Muscle of leg (tissue), 11 donors: ENCODE measurements around the gene RNLS. TPM values are rescaled to one million over a fixed set of nuclear protein-coding genes. Genes with fewer than 3 reads are reported as not detected.

Experiments
- DNase-seq: peaks from one replicate; pipeline ENCODE4 v3.0.0; 2013
- H3K27ac ChIP-seq: one replicate; pipeline ENCODE4 v1.5.1; 2013; ENCODE audit warnings: mild to moderate bottlenecking, low read length, control low read depth
- H3K27me3 ChIP-seq: one replicate; pipeline ENCODE4 v1.6.1; 2013; ENCODE audit warnings: low read length; ENCODE audit not compliant: control insufficient read depth, insufficient read depth
- H3K36me3 ChIP-seq: one replicate; pipeline ENCODE4 v1.6.1; 2013; ENCODE audit warnings: low read length; ENCODE audit not compliant: control insufficient read depth, insufficient read depth
- H3K4me1 ChIP-seq: one replicate; pipeline ENCODE4 v1.6.1; 2013; ENCODE audit warnings: low read length; ENCODE audit not compliant: control insufficient read depth, insufficient read depth
- H3K4me3 ChIP-seq: one replicate; pipeline ENCODE4 v1.5.1; 2013; ENCODE audit warnings: low read length, control low read depth
- H3K9me3 ChIP-seq: replicated peaks from 2 replicates; pipeline ENCODE4 v1.6.1; 2013; ENCODE audit warnings: low read depth, low read length; ENCODE audit not compliant: control insufficient read depth
- WGBS: methylation state at CpG from one replicate; pipeline ENCODE4 v1.1.5; 2013; ENCODE audit warnings: missing lambda C conversion rate; ENCODE audit not compliant: insufficient coverage; 5-methylcytosine and 5-hydroxymethylcytosine counted together
- polyA plus RNA-seq, 8 donors: library from polyadenylated mRNA; unstranded; fragments of 120-200 nt; gene quantifications; one replicate each; pipeline versions ENCODE4 v1.2.1 to v1.2.3, GENCODE V29; 2013; ENCODE audit warnings: inconsistent platforms in 1 of 8, low replicate concordance in 1 of 8; ENCODE audit not compliant: insufficient read length in 8 of 8, insufficient read depth in 1 of 8
- total RNA-seq: library from RNA; stranded (reverse); fragments of 120-200 nt; gene quantifications from one replicate; pipeline ENCODE4 v1.2.4, GENCODE V29; 2013

The RNLS gene
- total and polyA plus RNA-seq, 9 donors = 2.0 to 4.5 (median 3.5) TPM

- Histone ChIP-seq H3K4me1 (no peaks in the 10 kb centered on the region), H3K27me3 (no peaks in the 10 kb centered on the region), H3K4me3 (no peak overlapping the region), H3K27ac (no peak overlapping the region), H3K36me3 (no peaks in the 10 kb centered on the region), H3K9me3 (peaks cover 2% of the 10 kb centered on the region)
- 80% methylated on average over 1 of the region's 2 CpGs for WGBS
- no peak for DNase-seq
These were observed 181.3 kb downstream of the RNLS start for GRCh38 chr10:88401671-88402347.

GRCh38 chr10:88399240-88399639, 183.9 kb downstream of the RNLS start:
- H3K9me3 ChIP-seq = peaks cover 9% of the 10 kb centered on the region
- H3K4me1 ChIP-seq = no peaks in the 10 kb centered on the region
- no peak overlapping the region for H3K27ac ChIP-seq
- DNase-seq = no peak
- no peak overlapping the region for H3K4me3 ChIP-seq
- no peaks in the 10 kb centered on the region for H3K27me3 ChIP-seq
- no CpG with 5 or more reads among the region's 3 CpGs for WGBS
- no peaks in the 10 kb centered on the region for H3K36me3 ChIP-seq

GRCh38 chr10:88395677-88396076, 187.4 kb downstream of the RNLS start:
- H3K27me3 ChIP-seq = no peaks in the 10 kb centered on the region
- no peaks in the 10 kb centered on the region for H3K4me1 ChIP-seq
- H3K9me3 ChIP-seq = peaks cover 9% of the 10 kb centered on the region
- H3K27ac ChIP-seq = no peak overlapping the region
- no peak overlapping the region for H3K4me3 ChIP-seq
- no peak for DNase-seq
- H3K36me3 ChIP-seq = no peaks in the 10 kb centered on the region

GRCh38 chr10:88392222-88392621, 190.9 kb downstream of the RNLS start:
- no peaks in the 10 kb centered on the region for H3K27me3 ChIP-seq
- H3K36me3 ChIP-seq = no peaks in the 10 kb centered on the region
- 89% methylated on average over 1 of the region's 1 CpG for WGBS
- no peak for DNase-seq
- H3K4me3 ChIP-seq = no peak overlapping the region
- peaks cover 7% of the 10 kb centered on the region for H3K9me3 ChIP-seq
- H3K4me1 ChIP-seq = peaks cover 2% of the 10 kb centered on the region
- H3K27ac ChIP-seq = no peak overlapping the region

- H3K4me3 ChIP-seq = no peak overlapping the region
- H3K27me3 ChIP-seq = no peaks in the 10 kb centered on the region
- no peak overlapping the region for H3K27ac ChIP-seq
- no peaks in the 10 kb centered on the region for H3K9me3 ChIP-seq
- no peak for DNase-seq
- 79% methylated on average over 2 of the region's 4 CpGs for WGBS
- H3K4me1 ChIP-seq = peaks cover 6% of the 10 kb centered on the region
- no peaks in the 10 kb centered on the region for H3K36me3 ChIP-seq
These were observed 193.1 kb downstream of the RNLS start for GRCh38 chr10:88390041-88390440.

GRCh38 chr10:88389456-88389855, 193.7 kb downstream of the RNLS start:
- Histone ChIP-seq H3K36me3 (no peaks in the 10 kb centered on the region), H3K27ac (no peak overlapping the region), H3K27me3 (no peaks in the 10 kb centered on the region), H3K9me3 (no peaks in the 10 kb centered on the region), H3K4me1 (peaks cover 6% of the 10 kb centered on the region), H3K4me3 (no peak overlapping the region)
- no CpG with 5 or more reads among the region's 3 CpGs for WGBS
- peak; percentile 80 for DNase-seq

- DNase-seq = no peak
- no peak overlapping the region for H3K4me3 ChIP-seq
- no peak overlapping the region for H3K27ac ChIP-seq
- H3K4me1 ChIP-seq = peaks cover 6% of the 10 kb centered on the region
- H3K36me3 ChIP-seq = no peaks in the 10 kb centered on the region
- H3K27me3 ChIP-seq = no peaks in the 10 kb centered on the region
- H3K9me3 ChIP-seq = no peaks in the 10 kb centered on the region
These were observed 194.8 kb downstream of the RNLS start for GRCh38 chr10:88388324-88388723.

GRCh38 chr10:88386821-88387773, 196.0 kb downstream of the RNLS start:
- Histone ChIP-seq H3K27me3 (no peaks in the 10 kb centered on the region), H3K9me3 (no peaks in the 10 kb centered on the region), H3K27ac (peak overlapping the region; percentile 36), H3K4me3 (peak overlapping the region; percentile 2), H3K4me1 (peaks cover 6% of the 10 kb centered on the region), H3K36me3 (no peaks in the 10 kb centered on the region)
- 20% methylated on average over 1 of the region's 6 CpGs for WGBS
- DNase-seq = peak; percentile 94

GRCh38 chr10:88386204-88386788, 196.8 kb downstream of the RNLS start:
- Histone ChIP-seq H3K9me3 (no peaks in the 10 kb centered on the region), H3K27me3 (no peaks in the 10 kb centered on the region), H3K27ac (peak overlapping the region; percentile 36), H3K4me3 (no peak overlapping the region), H3K36me3 (no peaks in the 10 kb centered on the region), H3K4me1 (peaks cover 6% of the 10 kb centered on the region)
- DNase-seq = peak; percentile 29
- no CpG with 5 or more reads among the region's 3 CpGs for WGBS

- Histone ChIP-seq H3K36me3 (no peaks in the 10 kb centered on the region), H3K4me3 (no peak overlapping the region), H3K9me3 (no peaks in the 10 kb centered on the region), H3K27ac (no peak overlapping the region), H3K27me3 (no peaks in the 10 kb centered on the region), H3K4me1 (peaks cover 6% of the 10 kb centered on the region)
- peak; percentile 29 for DNase-seq
- 49% methylated on average over 7 of the region's 11 CpGs for WGBS
These were observed 197.4 kb downstream of the RNLS start for GRCh38 chr10:88385601-88386203.
